DMS53 (cell line): ENCODE measurements around the gene IGLL5.

Experiments used
- DNase-seq: peaks from one replicate; lab custom pipeline; 2025; lab: John Stamatoyannopoulos, UW

Gene IGLL5

GRCh38 chr22:22927196-22927887, 39.7 kb downstream of the IGLL5 start:
- DNase-seq, result no peak

GRCh38 chr22:22927888-22928665, 40.5 kb downstream of the IGLL5 start:
- DNase-seq, result peak; percentile 2

- DNase-seq, result no peak
Observed at GRCh38 chr22:22928666-22929380, 41.2 kb downstream of the IGLL5 start.

- no peak for DNase-seq
Observed at GRCh38 chr22:22929381-22930221, 42.0 kb downstream of the IGLL5 start.

- DNase-seq, result no peak
Observed at GRCh38 chr22:22930222-22930497, 42.5 kb downstream of the IGLL5 start.

GRCh38 chr22:22930571-22931556, 43.2 kb downstream of the IGLL5 start:
- DNase-seq, result no peak

GRCh38 chr22:22931557-22932270, 44.1 kb downstream of the IGLL5 start:
- DNase-seq, result no peak

- no peak for DNase-seq
Observed at GRCh38 chr22:22932512-22932941, 44.9 kb downstream of the IGLL5 start.

- no peak for DNase-seq
Observed at GRCh38 chr22:22933100-22933806, 45.6 kb downstream of the IGLL5 start.

GRCh38 chr22:22933807-22934542, 46.4 kb downstream of the IGLL5 start:
- no peak for DNase-seq

GRCh38 chr22:22934543-22935055, 47.0 kb downstream of the IGLL5 start:
- DNase-seq, result no peak

- no peak for DNase-seq
Observed at GRCh38 chr22:22935056-22935545, 47.5 kb downstream of the IGLL5 start.

- no peak for DNase-seq
Observed at GRCh38 chr22:22935546-22936157, 48.0 kb downstream of the IGLL5 start.

- no peak for DNase-seq
Observed at GRCh38 chr22:22936180-22936914, 48.7 kb downstream of the IGLL5 start.

- no peak for DNase-seq
Observed at GRCh38 chr22:22936915-22937656, 49.5 kb downstream of the IGLL5 start.

GRCh38 chr22:22937894-22938480, 50.4 kb downstream of the IGLL5 start:
- no peak for DNase-seq
